ENCODE results near the gene STAT3. TPM values are rescaled to one million over a fixed set of nuclear protein-coding genes. Genes with fewer than 3 reads are reported as not detected.

STAT3 gene
- polyA plus RNA-seq, 1 of the 3 experiments (the other 2 are of a cell fraction): 35.7 TPM

- H3K27ac ChIP-seq (ENCODE audit: low read depth in 2 of 2, low read length in 1 of 2): no peak overlapping the region
- ChIA-PET CTCF (interaction anchor here (0.7 to 2.1 kb wide), 3 partner anchors 19 to 66 kb away, joined by 3 to 7 read pairs (median 3); no protein-coding TSS in a partner anchor), POLR2A (no interaction called here)
- H3K4me1 ChIP-seq (ENCODE audit: control insufficient read depth in 1 of 2, insufficient read depth in 2 of 2, low read depth in 1 of 2, low read length in 1 of 2): no peaks in the 10 kb centered on the region
- no peak for TF ChIP-seq EP300 (IDR thresholded peaks at IDR 0.05; ENCODE audit: borderline replicate concordance in 1 of 2, low read depth in 1 of 2, low read length in 1 of 2)
- H3K4me2 ChIP-seq: no peak overlapping the region
- H3K9ac ChIP-seq: no peak overlapping the region
- no peaks in the 10 kb centered on the region for H3K27me3 ChIP-seq (ENCODE audit: insufficient read depth)
- peaks cover 40 to 52% of the 10 kb centered on the region in 2 experiments for H3K36me3 ChIP-seq (replicated peaks in 1 of 2; ENCODE audit: control insufficient read depth in 1 of 2, insufficient read depth in 2 of 2, low read length in 1 of 2)
- peaks cover 9% of the 10 kb centered on the region for H3F3A ChIP-seq (replicated peaks; ENCODE audit: insufficient read depth)
- no peak overlapping the region for H3K4me3 ChIP-seq (ENCODE audit: low read depth in 2 of 2, low read length in 1 of 2)
- H3K79me2 ChIP-seq (ENCODE audit: insufficient read depth): peaks cover 7% of the 10 kb centered on the region
- H3K9me3 ChIP-seq: no peaks in the 10 kb centered on the region
- no peak for DNase-seq
- H4K20me1 ChIP-seq (ENCODE audit: insufficient read depth): 0 out of 2 replicates have a peak, but pooled peaks cover under 1% of the 10 kb centered on the region
- H2AFZ ChIP-seq (ENCODE audit: low read depth): no peak overlapping the region
- no peaks in the 10 kb centered on the region for H3K9me2 ChIP-seq
Measured at GRCh38 chr17:42340691-42341127, 47.5 kb downstream of the STAT3 start.

GRCh38 chr17:42339221-42339620 is 49.0 kb downstream of the STAT3 start:
- Histone ChIP-seq H3F3A (replicated peaks; ENCODE audit: insufficient read depth) (peaks cover 14% of the 10 kb centered on the region), H3K9me2 (no peaks in the 10 kb centered on the region), H3K79me2 (ENCODE audit: insufficient read depth) (peaks cover 6% of the 10 kb centered on the region), H3K9me3 (no peaks in the 10 kb centered on the region), H2AFZ (ENCODE audit: low read depth) (no peak overlapping the region), H3K36me3 (replicated peaks in 1 of 2; ENCODE audit: control insufficient read depth in 1 of 2, insufficient read depth in 2 of 2, low read length in 1 of 2) (peaks cover 39 to 52% of the 10 kb centered on the region in 2 experiments), H3K4me3 (ENCODE audit: low read depth in 2 of 2, low read length in 1 of 2) (no peak overlapping the region), H4K20me1 (ENCODE audit: insufficient read depth) (no peaks in the 10 kb centered on the region; the same call in 1 of the 2 replicates), H3K9ac (no peak overlapping the region), H3K4me2 (no peak overlapping the region), H3K27me3 (ENCODE audit: insufficient read depth) (no peaks in the 10 kb centered on the region), H3K4me1 (ENCODE audit: control insufficient read depth in 1 of 2, insufficient read depth in 2 of 2, low read depth in 1 of 2, low read length in 1 of 2) (no peaks in the 10 kb centered on the region), H3K27ac (ENCODE audit: low read depth in 2 of 2, low read length in 1 of 2) (no peak overlapping the region)
- ChIA-PET POLR2A (no interaction called here), CTCF (interaction anchor here (0.6 to 1.0 kb wide), 3 partner anchors 16 to 630 kb away, joined by 3 to 6 read pairs (median 3); no protein-coding TSS in a partner anchor)
- no peak for DNase-seq
- TF ChIP-seq RCOR1 (IDR thresholded peaks at IDR 0.05; ENCODE audit: low read length) (no peak), CHD2 (IDR thresholded peaks at IDR 0.05; ENCODE audit: low read length, partially characterized antibody) (no peak), NRF1 (IDR thresholded peaks at IDR 0.05; ENCODE audit: low read depth, low read length) (no peak), TCF12 (IDR thresholded peaks at IDR 0.05) (no peak), CTCF (IDR thresholded peaks at IDR 0.05) (no peak), IRF3 (IDR thresholded peaks at IDR 0.05; ENCODE audit: low read depth, low read length) (no peak), USF2 (IDR thresholded peaks at IDR 0.05; ENCODE audit: borderline replicate concordance, low read depth, low read length) (no peak), ZBTB33 (IDR thresholded peaks at IDR 0.05; ENCODE audit: borderline replicate concordance, low read depth) (no peak), MAX (IDR thresholded peaks at IDR 0.05; ENCODE audit: low read depth) (no peak), POLR2AphosphoS5 (IDR thresholded peaks at IDR 0.05; ENCODE audit: low read depth, low read length) (no peak), RAD21 (IDR thresholded peaks at IDR 0.05; ENCODE audit: low read length) (no peak), EP300 (IDR thresholded peaks at IDR 0.05; ENCODE audit: borderline replicate concordance in 1 of 2, low read depth in 1 of 2, low read length in 1 of 2) (no peak)
- 95% methylated on average over 5 of the region's 5 CpGs for WGBS (ENCODE audit: low lambda C conversion rate)
